Activated naive CD4-positive, alpha-beta T cell treated with anti-CD3 and anti-CD28 coated beads, Interleukin-2, amount 50 U/mL, for 24 hours (primary cell): ENCODE results near the gene SYNE1.

ENCODE experiments used
- H3K27ac Mint-ChIP-seq: one replicate; pipeline ENCODE4 v1.8.0; 2021; ENCODE audit warnings: mild to moderate bottlenecking, mixed read lengths
- H3K27me3 Mint-ChIP-seq: one replicate; pipeline ENCODE4 v1.8.0; 2021; ENCODE audit warnings: mixed read lengths
- H3K36me3 Mint-ChIP-seq: one replicate; pipeline ENCODE4 v1.8.0; 2021; ENCODE audit warnings: mixed read lengths
- H3K4me1 Mint-ChIP-seq: one replicate; pipeline ENCODE4 v1.8.0; 2021; ENCODE audit warnings: mixed read lengths
- H3K4me3 Mint-ChIP-seq: one replicate; pipeline ENCODE4 v1.8.0; 2021; ENCODE audit warnings: mild to moderate bottlenecking, mixed read lengths
- H3K9me3 Mint-ChIP-seq: one replicate; pipeline ENCODE4 v1.8.0; 2021; ENCODE audit warnings: mixed read lengths

SYNE1 gene

DNA sequence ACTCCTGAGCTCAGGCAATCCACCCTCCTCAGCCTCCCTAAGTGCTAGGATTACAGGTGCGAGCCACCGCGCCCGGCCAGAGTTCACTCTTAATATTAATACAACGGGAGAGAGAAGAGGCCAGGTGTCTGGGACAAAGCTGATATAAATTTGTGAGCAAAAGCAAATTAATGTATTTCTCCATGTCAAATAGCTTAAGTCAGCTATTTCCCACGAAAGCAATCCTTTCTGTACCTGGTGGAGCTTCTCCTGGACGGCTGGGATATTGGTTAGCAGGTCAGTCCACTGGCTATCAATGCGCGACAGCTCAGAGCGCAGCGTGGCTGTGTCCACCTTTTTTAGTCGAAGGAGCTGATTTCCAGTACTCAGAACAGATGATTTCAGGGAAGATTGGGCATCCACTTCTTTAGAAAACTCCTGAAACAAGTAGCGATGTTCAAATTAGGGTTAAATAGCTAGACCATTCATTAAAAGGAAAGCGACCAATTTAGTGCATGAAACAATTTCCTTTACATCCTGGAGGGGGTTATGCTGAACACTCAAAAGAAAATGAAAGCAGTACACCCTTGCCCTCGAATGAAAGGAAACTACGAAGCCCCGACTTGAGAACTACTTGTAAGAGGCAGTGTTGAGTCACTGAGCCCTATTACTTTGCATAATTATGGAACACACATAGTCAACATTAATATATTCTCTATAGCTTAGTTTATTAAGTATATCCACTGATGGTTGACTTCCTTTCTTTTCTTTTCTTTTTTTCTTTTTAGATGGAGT lies 403.4 kb downstream of the SYNE1 start:
- peaks cover 9% of the 10 kb centered on the region for H3K36me3 Mint-ChIP-seq
- H3K4me1 Mint-ChIP-seq: peaks cover 33% of the 10 kb centered on the region
- no peaks in the 10 kb centered on the region for H3K9me3 Mint-ChIP-seq
- H3K27me3 Mint-ChIP-seq: no peaks in the 10 kb centered on the region
- H3K27ac Mint-ChIP-seq: peak overlapping the region; percentile 72
- H3K4me3 Mint-ChIP-seq: peak overlapping the region; percentile 74

DNA sequence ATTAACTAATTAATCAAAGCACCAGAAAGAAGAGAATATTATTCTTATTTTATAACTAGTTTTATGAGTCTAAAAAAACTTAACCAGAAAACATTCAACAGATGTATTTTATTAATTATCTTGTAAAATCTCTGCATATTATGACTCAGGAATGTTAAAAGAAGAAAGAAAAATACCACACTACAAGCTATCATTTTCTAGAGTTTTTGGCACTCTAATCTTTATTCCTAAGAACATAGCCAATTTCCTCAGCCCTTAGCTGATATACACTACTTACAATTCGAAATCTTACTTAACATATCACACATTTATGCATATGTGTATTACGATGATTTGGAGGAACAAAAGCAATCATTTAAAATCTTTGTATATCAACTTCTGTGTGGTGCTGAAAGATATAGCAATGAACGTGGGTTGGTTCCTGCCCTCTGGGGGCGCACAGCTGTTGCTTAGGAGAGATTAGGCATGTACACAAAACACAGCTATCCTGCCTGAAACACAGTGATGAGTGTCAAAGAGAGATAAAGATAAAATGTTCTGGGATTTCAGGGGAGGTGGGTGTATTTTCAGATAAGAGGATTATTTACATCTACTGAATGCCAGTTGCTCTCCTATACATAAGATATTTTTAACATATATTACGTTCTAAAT lies 404.5 kb downstream of the SYNE1 start:
- Mint-ChIP-seq H3K4me1 (peaks cover 33% of the 10 kb centered on the region), H3K4me3 (peak overlapping the region; percentile 74), H3K27ac (peak overlapping the region; percentile 62)

DNA sequence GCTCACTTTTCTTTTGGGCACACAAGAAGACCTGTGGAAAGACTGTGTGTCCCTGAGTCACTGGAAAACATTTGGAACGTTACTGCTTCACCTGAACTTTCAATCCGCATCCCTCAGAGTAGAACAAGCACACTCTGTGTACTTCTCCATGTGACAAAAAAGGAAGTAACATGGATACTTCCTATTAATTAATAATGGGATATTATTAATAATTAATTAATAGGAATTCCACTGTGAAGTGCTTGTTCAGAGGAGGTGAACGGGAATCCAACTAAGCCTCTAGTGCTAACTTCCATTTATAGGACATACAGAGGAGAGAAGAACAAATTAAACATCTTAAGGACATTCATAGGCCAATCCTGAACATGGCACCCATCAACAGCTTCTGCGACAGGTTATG lies 407.8 kb downstream of the SYNE1 start:
- H3K9me3 Mint-ChIP-seq: no peaks in the 10 kb centered on the region
- peaks cover 27% of the 10 kb centered on the region for H3K4me1 Mint-ChIP-seq
- peaks cover 14% of the 10 kb centered on the region for H3K36me3 Mint-ChIP-seq
- no peak overlapping the region for H3K4me3 Mint-ChIP-seq
- no peaks in the 10 kb centered on the region for H3K27me3 Mint-ChIP-seq
- no peak overlapping the region for H3K27ac Mint-ChIP-seq

More for the DNA sequence above, 404.5 kb downstream of the SYNE1 start:
- Mint-ChIP-seq H3K27me3 (no peaks in the 10 kb centered on the region), H3K9me3 (no peaks in the 10 kb centered on the region), H3K36me3 (peaks cover 9% of the 10 kb centered on the region)

GRCh38 chr6:152226119-152226518 lies 411.0 kb downstream of the SYNE1 start:
- Mint-ChIP-seq H3K27ac (peak overlapping the region; percentile 35), H3K27me3 (no peaks in the 10 kb centered on the region), H3K36me3 (peaks cover 33% of the 10 kb centered on the region), H3K4me3 (no peak overlapping the region), H3K9me3 (no peaks in the 10 kb centered on the region), H3K4me1 (peaks cover 3% of the 10 kb centered on the region)

DNA sequence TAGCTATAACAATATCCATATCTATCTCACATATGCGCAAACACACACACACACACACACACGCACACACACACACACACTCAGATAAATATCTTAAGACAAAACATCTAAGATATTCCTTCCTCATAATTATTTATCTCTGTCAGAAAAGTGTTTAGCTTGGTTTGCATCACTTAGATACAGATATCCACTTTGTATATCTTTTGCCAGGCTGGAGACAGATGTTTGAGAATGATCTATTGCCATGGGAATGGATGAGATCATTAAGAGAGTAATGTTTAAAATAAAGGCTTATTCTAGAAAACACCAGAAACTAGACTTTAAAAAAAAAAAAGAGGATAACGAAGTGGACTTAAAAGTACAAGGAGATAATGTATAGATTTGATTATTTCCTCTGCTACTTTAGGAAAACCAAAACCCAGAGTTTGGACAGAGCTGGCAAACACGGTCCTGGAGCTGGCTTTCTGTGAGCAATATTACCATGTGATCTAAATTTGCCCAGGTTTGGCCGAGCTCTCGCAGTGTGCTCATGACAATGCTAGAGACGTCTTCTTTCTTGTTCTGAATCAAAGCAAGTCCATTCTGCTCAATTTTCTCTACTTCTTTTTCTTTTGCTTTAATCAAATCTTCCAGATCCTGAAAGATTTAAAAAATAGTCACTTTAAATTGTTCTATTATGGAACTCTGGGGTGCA lies 411.8 kb downstream of the SYNE1 start:
- no peaks in the 10 kb centered on the region for H3K27me3 Mint-ChIP-seq
- H3K4me3 Mint-ChIP-seq: no peak overlapping the region
- H3K27ac Mint-ChIP-seq: no peak overlapping the region
- H3K4me1 Mint-ChIP-seq: peaks cover 3% of the 10 kb centered on the region
- H3K36me3 Mint-ChIP-seq: peaks cover 32% of the 10 kb centered on the region
- no peaks in the 10 kb centered on the region for H3K9me3 Mint-ChIP-seq

- no peak overlapping the region for H3K4me3 Mint-ChIP-seq
- peaks cover 38% of the 10 kb centered on the region for H3K36me3 Mint-ChIP-seq
- peaks cover 3% of the 10 kb centered on the region for H3K4me1 Mint-ChIP-seq
- no peaks in the 10 kb centered on the region for H3K27me3 Mint-ChIP-seq
- no peaks in the 10 kb centered on the region for H3K9me3 Mint-ChIP-seq
- H3K27ac Mint-ChIP-seq: peak overlapping the region; percentile 37
Observed at GRCh38 chr6:152223636-152224035, 413.5 kb downstream of the SYNE1 start.

DNA sequence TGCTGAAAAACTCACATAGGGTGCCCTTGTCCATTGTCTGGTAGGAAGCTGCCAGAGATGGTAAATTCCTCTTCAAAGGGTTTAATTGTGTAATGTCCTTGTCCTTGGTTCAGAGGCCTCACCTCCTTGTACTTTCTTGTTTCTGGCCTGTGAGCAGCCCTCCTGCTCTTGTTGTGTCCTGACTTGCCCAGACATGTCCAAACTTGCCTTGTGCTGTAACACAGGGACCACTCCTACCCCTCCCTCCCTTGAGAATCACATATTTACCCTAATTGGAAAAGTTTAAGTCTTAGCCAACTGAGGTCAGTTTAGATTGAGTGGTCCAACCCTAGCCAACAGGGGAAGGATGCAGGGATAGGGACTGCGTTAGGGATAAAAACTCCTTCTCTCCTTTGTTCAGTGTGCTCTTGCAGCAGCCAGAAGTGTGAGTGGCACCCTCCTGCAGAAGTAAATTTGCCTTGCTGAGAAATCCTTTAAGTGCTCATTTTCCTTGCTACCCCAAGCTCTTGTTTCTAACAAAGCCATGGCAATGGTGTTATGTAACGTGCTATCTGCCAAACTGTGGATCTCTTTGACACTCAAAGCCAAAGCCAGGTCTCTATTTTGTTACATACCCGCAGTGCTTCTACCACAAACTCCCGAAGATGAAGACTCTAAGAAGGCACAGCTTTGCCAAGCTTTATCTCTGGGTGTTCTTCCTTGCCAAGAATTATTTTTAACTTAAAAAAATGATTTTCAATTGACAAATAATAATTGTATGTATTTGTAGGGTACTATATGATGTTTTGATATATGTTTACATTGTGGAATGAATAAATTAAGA lies 415.1 kb downstream of the SYNE1 start:
- H3K27me3 Mint-ChIP-seq: no peaks in the 10 kb centered on the region
- no peak overlapping the region for H3K27ac Mint-ChIP-seq
- no peaks in the 10 kb centered on the region for H3K9me3 Mint-ChIP-seq
- peaks cover 38% of the 10 kb centered on the region for H3K36me3 Mint-ChIP-seq
- H3K4me3 Mint-ChIP-seq: no peak overlapping the region
- peaks cover 3% of the 10 kb centered on the region for H3K4me1 Mint-ChIP-seq

DNA sequence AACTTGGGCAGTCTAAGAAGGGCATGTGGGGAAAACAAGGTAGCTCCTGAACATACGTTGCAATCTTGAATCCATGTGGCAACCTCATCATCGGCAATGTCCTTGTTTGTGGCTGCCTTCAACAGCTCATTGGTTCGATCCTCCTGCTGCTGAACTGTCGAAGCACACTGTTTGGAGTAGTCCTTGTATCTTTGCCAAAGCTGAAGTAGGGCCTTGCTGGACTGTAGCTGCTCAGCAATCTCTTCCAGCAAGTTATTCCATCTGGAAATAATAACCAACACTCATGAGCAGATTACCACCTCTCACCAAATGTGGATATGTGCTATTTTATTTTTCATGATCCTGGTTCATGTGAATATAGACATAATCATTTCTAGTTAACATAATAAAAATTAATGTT lies 416.4 kb downstream of the SYNE1 start:
- no peak overlapping the region for H3K4me3 Mint-ChIP-seq
- no peaks in the 10 kb centered on the region for H3K27me3 Mint-ChIP-seq
- peaks cover 40% of the 10 kb centered on the region for H3K36me3 Mint-ChIP-seq
- no peaks in the 10 kb centered on the region for H3K9me3 Mint-ChIP-seq
- H3K4me1 Mint-ChIP-seq: no peaks in the 10 kb centered on the region
- H3K27ac Mint-ChIP-seq: no peak overlapping the region

GRCh38 chr6:152218887-152219286 lies 418.3 kb downstream of the SYNE1 start:
- H3K4me3 Mint-ChIP-seq: no peak overlapping the region
- H3K27me3 Mint-ChIP-seq: no peaks in the 10 kb centered on the region
- H3K27ac Mint-ChIP-seq: no peak overlapping the region
- H3K9me3 Mint-ChIP-seq: no peaks in the 10 kb centered on the region
- H3K36me3 Mint-ChIP-seq: peaks cover 33% of the 10 kb centered on the region
- no peaks in the 10 kb centered on the region for H3K4me1 Mint-ChIP-seq

- Mint-ChIP-seq H3K4me3 (no peak overlapping the region), H3K4me1 (no peaks in the 10 kb centered on the region), H3K27me3 (no peaks in the 10 kb centered on the region), H3K9me3 (no peaks in the 10 kb centered on the region), H3K36me3 (peaks cover 17% of the 10 kb centered on the region), H3K27ac (no peak overlapping the region)
Observed at GRCh38 chr6:152212437-152212836, 424.7 kb downstream of the SYNE1 start.

DNA sequence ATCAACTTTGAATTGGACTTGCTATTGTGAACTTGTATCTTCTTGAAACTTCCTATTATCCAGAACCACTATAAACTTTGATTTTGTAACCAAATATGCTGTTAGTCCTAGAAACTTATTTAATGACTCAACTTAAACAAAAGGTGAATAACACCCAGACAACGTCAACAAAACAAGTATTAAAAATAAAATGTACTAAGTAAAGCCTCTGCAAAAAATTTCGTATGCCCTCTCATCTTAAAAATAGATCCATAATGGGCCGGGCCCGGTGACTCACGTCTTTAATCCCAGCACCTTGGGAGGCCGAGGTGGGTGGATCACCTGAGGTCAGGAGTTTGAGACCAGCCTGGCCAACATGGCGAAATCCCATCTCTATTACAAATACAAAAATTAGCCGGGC lies 428.0 kb downstream of the SYNE1 start:
- Mint-ChIP-seq H3K4me1 (peaks cover 7% of the 10 kb centered on the region), H3K27me3 (no peaks in the 10 kb centered on the region), H3K27ac (peak overlapping the region; percentile 12), H3K36me3 (peaks cover 24% of the 10 kb centered on the region), H3K4me3 (no peak overlapping the region), H3K9me3 (no peaks in the 10 kb centered on the region)

GRCh38 chr6:152207915-152208714 lies 429.0 kb downstream of the SYNE1 start:
- Mint-ChIP-seq H3K36me3 (peaks cover 27% of the 10 kb centered on the region), H3K4me1 (peaks cover 7% of the 10 kb centered on the region)

GRCh38 chr6:152206072-152206818 lies 430.9 kb downstream of the SYNE1 start:
- Mint-ChIP-seq H3K9me3 (no peaks in the 10 kb centered on the region), H3K27ac (no peak overlapping the region), H3K36me3 (peaks cover 31% of the 10 kb centered on the region), H3K4me1 (peaks cover 7% of the 10 kb centered on the region), H3K4me3 (no peak overlapping the region), H3K27me3 (no peaks in the 10 kb centered on the region)

More at GRCh38 chr6:152207915-152208714, 429.0 kb downstream of the SYNE1 start:
- no peaks in the 10 kb centered on the region for H3K27me3 Mint-ChIP-seq
- H3K27ac Mint-ChIP-seq: no peak overlapping the region
- no peak overlapping the region for H3K4me3 Mint-ChIP-seq
- H3K9me3 Mint-ChIP-seq: no peaks in the 10 kb centered on the region

DNA sequence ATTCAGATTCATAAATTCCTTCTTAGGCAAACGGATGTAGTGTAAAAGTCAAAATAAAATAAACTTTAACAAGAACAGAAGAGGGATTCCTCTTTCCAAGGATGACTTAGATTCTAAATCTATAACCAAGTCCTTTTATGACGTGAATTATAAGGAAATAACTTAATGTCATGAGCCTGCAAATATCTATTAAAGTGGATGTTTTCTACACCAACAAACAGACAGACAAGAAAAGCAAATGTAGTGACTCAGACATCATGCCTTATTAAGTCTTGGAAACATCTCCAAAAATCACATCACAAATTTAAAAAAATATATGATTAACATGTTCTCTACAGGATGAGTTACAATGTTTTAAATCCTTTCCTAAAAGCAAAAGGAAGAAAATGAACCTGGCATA lies 432.6 kb downstream of the SYNE1 start:
- Mint-ChIP-seq H3K4me3 (no peak overlapping the region), H3K4me1 (peaks cover 12% of the 10 kb centered on the region), H3K27ac (no peak overlapping the region), H3K9me3 (no peaks in the 10 kb centered on the region), H3K36me3 (peaks cover 30% of the 10 kb centered on the region), H3K27me3 (no peaks in the 10 kb centered on the region)
